Effector memory CD8-positive, alpha-beta T cell (primary cell): ENCODE data around the gene LRRC71.

Source experiments
- ATAC-seq: fragments of 150-1000 bp; cut with Tn5 transposase; replicated peaks from 2 replicates; pipeline ENCODE4 v1.10.0; 2021; ENCODE audit warnings: mild to moderate bottlenecking, moderate library complexity
- DNase-seq, 3 experiments: peaks; one replicate each; pipeline ENCODE4 v3.0.0; 2021
- H3K27ac Mint-ChIP-seq, 2 donors: one replicate each; pipeline ENCODE4 v1.8.0; 2022; ENCODE audit warnings: mild to moderate bottlenecking in 2 of 2, mixed read lengths in 2 of 2, moderate library complexity in 2 of 2
- H3K27me3 Mint-ChIP-seq, 2 donors: one replicate each; pipeline ENCODE4 v1.8.0; 2022; ENCODE audit warnings: mixed read lengths in 2 of 2
- H3K36me3 Mint-ChIP-seq: one replicate; pipeline ENCODE4 v1.8.0; 2022; ENCODE audit warnings: mild to moderate bottlenecking, moderate library complexity, mixed read lengths; ENCODE audit not compliant: insufficient read depth
- H3K4me1 Mint-ChIP-seq, 2 donors: one replicate each; pipeline ENCODE4 v1.8.0; 2022; ENCODE audit warnings: low read depth in 2 of 2, mixed read lengths in 2 of 2
- H3K4me3 Mint-ChIP-seq, 2 donors: one replicate each; pipeline ENCODE4 v1.8.0; 2022; ENCODE audit warnings: mild to moderate bottlenecking in 2 of 2, mixed read lengths in 2 of 2, moderate library complexity in 2 of 2
- H3K9me3 Mint-ChIP-seq, 2 donors: one replicate each; pipeline ENCODE4 v1.8.0; 2022; ENCODE audit warnings: mixed read lengths in 2 of 2

LRRC71 gene

GRCh38 chr1:156930483-156930882 is 10.1 kb downstream of the LRRC71 start:
- H3K27me3 Mint-ChIP-seq, result peaks cover 81 to 97% of the 10 kb centered on the region in 2 donors
- ATAC-seq (no peak), DNase-seq (no peak)
- H3K4me3 Mint-ChIP-seq, result no peak overlapping the region
- no peak overlapping the region for H3K27ac Mint-ChIP-seq
- H3K4me1 Mint-ChIP-seq, result peaks cover 4 to 8% of the 10 kb centered on the region in 2 donors
- H3K9me3 Mint-ChIP-seq, result no peaks in the 10 kb centered on the region
- H3K36me3 Mint-ChIP-seq, result no peaks in the 10 kb centered on the region

DNA sequence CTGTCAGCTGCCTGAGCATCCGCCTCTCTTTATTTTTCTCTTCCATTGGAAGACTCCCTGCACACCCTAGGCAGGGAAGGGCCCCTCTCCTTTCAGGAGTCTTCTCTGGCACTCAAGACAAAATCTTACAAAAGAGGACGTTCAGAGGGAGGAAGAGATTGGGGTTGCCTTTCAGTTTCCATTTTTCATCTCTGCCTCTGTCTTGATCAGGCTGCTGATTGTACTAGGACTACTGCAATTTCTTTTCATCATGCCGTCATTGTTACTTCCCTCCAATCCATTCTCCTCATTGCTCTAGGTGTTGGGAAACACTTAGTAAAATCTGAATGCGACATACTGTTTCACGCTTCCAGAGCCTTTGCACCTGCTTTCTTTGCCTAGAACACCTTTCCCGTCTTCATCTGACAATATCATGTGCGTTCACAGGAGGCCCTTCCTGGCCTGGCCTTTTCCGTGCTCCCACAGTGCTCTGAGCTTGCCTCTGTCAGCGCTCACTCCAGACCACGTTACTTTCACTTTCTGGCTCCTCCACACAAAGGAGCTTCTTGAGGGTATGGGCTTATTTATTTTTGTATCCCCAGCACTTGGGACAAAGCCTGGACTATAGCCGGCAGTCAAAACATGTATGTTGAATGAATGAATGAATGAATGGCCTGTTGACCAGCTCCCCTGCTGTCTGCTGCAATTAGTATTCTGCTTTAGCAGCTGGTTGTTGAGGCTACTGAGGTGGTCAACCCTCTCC is 10.9 kb downstream of the LRRC71 start:
- Mint-ChIP-seq H3K9me3 (no peaks in the 10 kb centered on the region), H3K4me3 (no peak overlapping the region), H3K27ac (no peak overlapping the region), H3K4me1 (peaks cover 4 to 8% of the 10 kb centered on the region in 2 donors), H3K27me3 (peaks cover 73 to 88% of the 10 kb centered on the region in 2 donors), H3K36me3 (no peaks in the 10 kb centered on the region)
- no peak for ATAC-seq
- DNase-seq, result no peak

GRCh38 chr1:156931974-156932710 is 11.7 kb downstream of the LRRC71 start:
- no peaks in the 10 kb centered on the region for H3K36me3 Mint-ChIP-seq
- H3K9me3 Mint-ChIP-seq, result no peaks in the 10 kb centered on the region
- no peak overlapping the region for H3K4me3 Mint-ChIP-seq
- DNase-seq (no peak), ATAC-seq (no peak)
- no peak overlapping the region for H3K27ac Mint-ChIP-seq
- H3K4me1 Mint-ChIP-seq, result peaks cover 4 to 6% of the 10 kb centered on the region in 2 donors
- peaks cover 67 to 81% of the 10 kb centered on the region in 2 donors for H3K27me3 Mint-ChIP-seq

DNA sequence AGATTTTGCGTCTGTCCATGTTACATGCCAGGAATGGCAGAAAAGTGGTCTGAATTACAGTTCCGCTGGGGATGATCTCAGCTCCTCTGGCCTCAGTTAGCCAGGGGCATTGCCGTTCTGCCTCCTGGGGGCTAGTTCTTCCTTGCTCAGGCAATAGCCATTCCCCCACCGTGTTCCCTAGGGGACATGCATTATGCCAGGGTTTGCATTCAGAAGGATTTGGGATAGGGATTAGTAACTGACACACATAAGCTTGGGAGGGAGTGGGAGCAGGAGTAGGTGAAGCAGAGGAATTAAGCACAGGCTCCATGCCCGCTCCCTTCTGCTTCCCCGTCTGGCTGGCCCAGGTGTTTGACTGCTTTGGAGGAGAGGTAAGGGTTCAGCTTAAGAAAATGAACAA is 12.7 kb downstream of the LRRC71 start:
- no peak overlapping the region for H3K27ac Mint-ChIP-seq

DNA sequence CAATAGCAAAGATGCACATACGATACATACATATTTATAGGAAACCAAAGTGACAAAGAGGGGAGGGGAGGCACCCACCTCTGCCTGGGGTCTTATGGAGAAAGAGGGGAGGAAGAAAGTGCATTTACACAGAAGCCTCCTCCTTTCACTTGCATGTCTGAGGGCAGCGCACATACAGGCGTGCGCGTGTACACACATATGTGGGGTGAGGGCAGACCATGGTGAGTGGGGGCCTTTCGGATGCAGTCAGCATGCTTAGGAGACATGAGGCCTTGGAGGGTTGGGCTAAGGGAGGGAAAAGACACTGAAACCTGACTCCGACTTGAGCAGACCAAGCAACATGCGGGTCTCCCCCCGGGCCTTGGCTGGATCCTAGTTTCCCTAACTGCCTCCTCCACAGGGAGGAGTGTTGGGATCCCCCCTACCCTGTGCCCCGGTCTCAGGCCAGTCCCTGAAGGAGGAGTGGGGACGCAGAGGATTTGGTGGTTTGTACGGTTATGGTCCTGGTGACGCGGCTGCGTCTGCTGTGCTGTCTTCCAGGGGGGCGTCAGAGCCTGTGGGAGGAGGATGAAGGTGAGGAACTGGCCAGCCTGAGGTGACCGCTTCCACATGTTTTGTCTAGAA is 15.2 kb downstream of the LRRC71 start:
- DNase-seq, result no peak
- Mint-ChIP-seq H3K27me3 (peaks cover 34 to 48% of the 10 kb centered on the region in 2 donors), H3K4me1 (no peaks in the 10 kb centered on the region), H3K4me3 (no peak overlapping the region), H3K36me3 (no peaks in the 10 kb centered on the region), H3K9me3 (no peaks in the 10 kb centered on the region), H3K27ac (no peak overlapping the region)
- no peak for ATAC-seq

More for the DNA sequence above, 12.7 kb downstream of the LRRC71 start:
- ATAC-seq, result no peak
- Mint-ChIP-seq H3K9me3 (no peaks in the 10 kb centered on the region), H3K4me1 (peaks cover 0 to under 1% of the 10 kb centered on the region in 2 donors), H3K27me3 (peaks cover 57 to 71% of the 10 kb centered on the region in 2 donors), H3K4me3 (no peak overlapping the region), H3K36me3 (no peaks in the 10 kb centered on the region)
- no peak for DNase-seq

DNA sequence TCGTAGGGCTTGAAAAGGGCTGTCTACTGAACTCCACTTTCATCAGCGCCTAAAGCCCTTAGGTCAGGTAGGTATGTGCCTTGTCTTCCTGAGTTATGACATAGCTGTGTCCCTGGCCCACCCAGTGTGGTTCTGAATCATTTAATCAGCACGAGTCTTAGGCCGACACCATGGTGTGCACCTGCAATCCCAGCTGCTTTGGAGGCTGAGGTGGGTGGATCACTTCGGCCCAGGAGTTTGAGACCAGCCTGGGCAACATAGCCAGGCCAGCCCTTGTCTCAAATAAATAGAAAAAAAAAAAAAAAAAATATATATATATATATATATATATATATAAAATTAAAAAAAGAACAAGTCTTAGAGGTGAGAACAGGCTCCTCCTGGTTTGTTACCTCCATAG is 15.8 kb downstream of the LRRC71 start:
- Mint-ChIP-seq H3K4me1 (no peaks in the 10 kb centered on the region), H3K27ac (no peak overlapping the region), H3K27me3 (peaks cover 31 to 48% of the 10 kb centered on the region in 2 donors), H3K36me3 (no peaks in the 10 kb centered on the region), H3K4me3 (no peak overlapping the region), H3K9me3 (no peaks in the 10 kb centered on the region)
- ATAC-seq, result no peak
- no peak for DNase-seq

- Mint-ChIP-seq H3K27me3 (peaks cover 28 to 46% of the 10 kb centered on the region in 2 donors), H3K9me3 (no peaks in the 10 kb centered on the region), H3K4me3 (no peak overlapping the region), H3K36me3 (no peaks in the 10 kb centered on the region), H3K4me1 (no peaks in the 10 kb centered on the region), H3K27ac (no peak overlapping the region)
- ATAC-seq (no peak), DNase-seq (no peak)
Measured at GRCh38 chr1:156936721-156937220, 16.3 kb downstream of the LRRC71 start.

GRCh38 chr1:156937883-156938282 is 17.5 kb downstream of the LRRC71 start:
- H3K27me3 Mint-ChIP-seq, result peaks cover 20 to 35% of the 10 kb centered on the region in 2 donors
- H3K9me3 Mint-ChIP-seq, result no peaks in the 10 kb centered on the region
- no peaks in the 10 kb centered on the region for H3K4me1 Mint-ChIP-seq
- H3K36me3 Mint-ChIP-seq, result no peaks in the 10 kb centered on the region
- H3K27ac Mint-ChIP-seq, result no peak overlapping the region
- DNase-seq, result no peak
- no peak for ATAC-seq
- H3K4me3 Mint-ChIP-seq, result no peak overlapping the region

- H3K9me3 Mint-ChIP-seq, result no peaks in the 10 kb centered on the region
- DNase-seq (no peak), ATAC-seq (no peak)
- no peak overlapping the region for H3K4me3 Mint-ChIP-seq
- H3K4me1 Mint-ChIP-seq, result no peaks in the 10 kb centered on the region
- H3K27ac Mint-ChIP-seq, result no peak overlapping the region
- H3K27me3 Mint-ChIP-seq, result peaks cover 18 to 26% of the 10 kb centered on the region in 2 donors
- no peaks in the 10 kb centered on the region for H3K36me3 Mint-ChIP-seq
Measured at GRCh38 chr1:156938813-156939212, 18.4 kb downstream of the LRRC71 start.

DNA sequence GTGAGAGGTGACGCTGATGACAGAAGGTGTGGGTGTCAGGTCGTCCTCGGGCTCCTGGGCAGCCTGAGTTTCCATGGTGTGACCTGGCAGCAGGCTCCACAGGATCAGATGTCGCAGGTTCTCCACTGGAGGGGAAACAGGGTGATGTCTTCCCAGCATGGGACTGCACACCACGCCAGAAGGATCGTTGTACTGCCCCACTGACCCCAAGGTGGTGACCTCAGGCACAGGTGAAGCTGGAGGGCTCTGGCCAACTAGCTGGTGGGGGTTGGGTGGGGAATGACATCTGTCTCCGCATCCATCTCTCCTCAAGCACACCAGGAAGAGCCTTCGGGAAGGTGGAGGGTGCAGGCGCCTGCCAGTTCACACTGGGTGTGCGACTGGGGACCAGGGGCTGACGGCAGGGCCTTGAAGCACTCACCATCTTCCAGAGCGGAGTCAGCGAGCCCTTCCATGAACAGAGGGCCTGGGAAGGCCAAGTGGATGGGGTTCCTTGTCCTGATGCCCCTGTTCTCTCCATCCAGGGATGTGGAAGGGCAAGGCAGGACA is 19.4 kb downstream of the LRRC71 start:
- H3K4me1 Mint-ChIP-seq, result no peaks in the 10 kb centered on the region
- no peaks in the 10 kb centered on the region for H3K36me3 Mint-ChIP-seq
- H3K27ac Mint-ChIP-seq, result no peak overlapping the region
- DNase-seq (no peak), ATAC-seq (no peak)
- H3K9me3 Mint-ChIP-seq, result no peaks in the 10 kb centered on the region
- H3K27me3 Mint-ChIP-seq, result peaks cover 15 to 25% of the 10 kb centered on the region in 2 donors
- H3K4me3 Mint-ChIP-seq, result no peak overlapping the region

DNA sequence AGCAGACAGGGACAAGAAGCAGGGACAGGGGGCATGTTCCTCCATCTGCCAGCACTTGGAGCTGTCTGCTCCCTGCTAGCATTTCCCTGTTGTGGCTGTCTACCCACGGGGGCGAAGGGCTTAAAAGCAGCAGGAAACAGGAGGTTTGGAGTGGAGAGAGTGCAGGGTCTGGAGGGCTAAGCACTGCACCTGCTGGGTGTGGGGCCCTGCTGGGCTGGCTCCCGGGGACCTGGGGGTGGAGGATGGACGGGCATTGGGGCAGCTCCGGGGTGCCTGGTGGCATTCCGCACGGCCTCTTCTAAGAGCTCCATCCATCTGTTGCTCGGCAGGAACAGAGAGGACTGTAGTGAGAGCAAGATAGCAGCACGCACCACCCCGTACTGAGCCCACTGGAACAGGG is 21.2 kb downstream of the LRRC71 start:
- Mint-ChIP-seq H3K4me3 (no peak overlapping the region), H3K27me3 (peaks cover 23 to 24% of the 10 kb centered on the region in 2 donors), H3K36me3 (no peaks in the 10 kb centered on the region), H3K4me1 (peaks cover 0 to 1% of the 10 kb centered on the region in 2 donors), H3K9me3 (no peaks in the 10 kb centered on the region), H3K27ac (no peak overlapping the region)
- DNase-seq, result no peak
- ATAC-seq, result no peak

- Mint-ChIP-seq H3K27ac (no peak overlapping the region), H3K27me3 (peaks cover 23 to 24% of the 10 kb centered on the region in 2 donors), H3K36me3 (no peaks in the 10 kb centered on the region), H3K4me1 (peaks cover 0 to 1% of the 10 kb centered on the region in 2 donors), H3K9me3 (no peaks in the 10 kb centered on the region), H3K4me3 (no peak overlapping the region)
- DNase-seq (no peak), ATAC-seq (no peak)
Measured at GRCh38 chr1:156942176-156942575, 21.7 kb downstream of the LRRC71 start.

DNA sequence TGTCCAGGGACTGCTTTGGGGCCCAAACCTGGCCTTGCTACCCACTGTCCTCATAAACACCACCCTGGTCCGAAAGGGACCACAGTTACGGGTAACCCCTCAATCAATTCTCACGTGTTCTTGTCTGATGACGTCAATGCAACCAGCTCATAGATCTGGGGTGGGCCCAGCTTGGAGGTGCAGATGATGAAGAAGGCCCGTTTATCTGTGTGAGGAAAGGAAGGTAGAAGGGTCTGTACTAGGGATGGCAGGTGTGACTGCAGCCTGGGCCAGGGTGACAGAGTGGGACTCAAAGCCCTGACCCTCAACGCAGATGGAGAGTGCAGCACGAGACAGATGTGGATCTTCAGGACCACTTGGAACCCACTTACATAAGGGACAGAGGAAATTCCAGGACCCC is 22.1 kb downstream of the LRRC71 start:
- Mint-ChIP-seq H3K27me3 (peaks cover 23 to 24% of the 10 kb centered on the region in 2 donors), H3K4me1 (peaks cover 0 to 1% of the 10 kb centered on the region in 2 donors)

More for the DNA sequence above, 22.1 kb downstream of the LRRC71 start:
- H3K9me3 Mint-ChIP-seq, result no peaks in the 10 kb centered on the region
- ATAC-seq (no peak), DNase-seq (no peak)
- no peaks in the 10 kb centered on the region for H3K36me3 Mint-ChIP-seq
- no peak overlapping the region for H3K4me3 Mint-ChIP-seq
- H3K27ac Mint-ChIP-seq, result no peak overlapping the region
